ENCODE data around the gene RPS2.

- TF ChIP-seq EZH2 (IDR thresholded peaks at IDR 0.05; ENCODE audit: insufficient read depth, poor library complexity, severe bottlenecking) (no peak), EZH2phosphoT487 (IDR thresholded peaks at IDR 0.05; ENCODE audit: insufficient read depth, low read depth) (no peak)
Measured at GRCh38 chr16:1938316-1938715, 26.3 kb downstream of the RPS2 start.

Measured in GM23248 (cell line).